Measurements from ENCODE around the gene MTRR.

- TF ChIP-seq CTCF (IDR thresholded peaks at IDR 0.05), result no peak
- TF ChIP-seq POLR2A (IDR thresholded peaks at IDR 0.05), result no peak
Observed at GRCh38 chr5:7868773-7869473, at the start of gene MTRR, which contains the start of gene FASTKD3.
